Neural cell (in vitro differentiated cells): ENCODE results near the gene NME3. TPM values are rescaled to one million over a fixed set of nuclear protein-coding genes. Genes with fewer than 3 reads are reported as not detected.

Source experiments
- H2AFZ ChIP-seq: fragments of 200-600, 300-800 bp; sonication (generic), shearing (Covaris generic); 2 replicates; pipeline ENCODE4 v1.6.0; 2014; ENCODE audit warnings: low read depth, mild to moderate bottlenecking, antibody characterized with exemption, low read length, moderate library complexity
- H3F3A ChIP-seq: fragments of 200-600 bp; shearing (Covaris generic); 2 replicates; pipeline ENCODE4 v1.6.1; 2016; ENCODE audit warnings: mild to moderate bottlenecking, moderate library complexity, mixed read lengths, antibody characterized with exemption, low read length; ENCODE audit not compliant: insufficient read depth, poor library complexity, severe bottlenecking
- H3K27ac ChIP-seq: fragments of 200-600, 300-800 bp; sonication (generic), shearing (Covaris generic); 2 replicates; pipeline ENCODE4 v1.5.1; 2014; ENCODE audit warnings: mild to moderate bottlenecking, low read length, moderate library complexity
- H3K27me3 ChIP-seq: fragments of 300-800, 200-600 bp; sonication (generic), shearing (Covaris generic); 2 replicates; pipeline ENCODE4 v1.6.0; 2014; ENCODE audit warnings: mild to moderate bottlenecking, low read depth, low read length, moderate library complexity; ENCODE audit not compliant: insufficient read depth
- H3K36me3 ChIP-seq: fragments of 300-800, 200-600 bp; sonication (generic), shearing (Covaris generic); 2 replicates; pipeline ENCODE4 v1.5.1; 2014; ENCODE audit warnings: mild to moderate bottlenecking, antibody characterized with exemption, low read length, moderate library complexity; ENCODE audit not compliant: insufficient read depth
- H3K4me2 ChIP-seq: fragments of 300-800, 200-600 bp; sonication (generic), shearing (Covaris generic); 2 replicates; pipeline ENCODE4 v1.6.0; 2014; ENCODE audit warnings: mild to moderate bottlenecking, low read length
- H3K4me3 ChIP-seq: fragments of 300-800, 200-600 bp; sonication (generic), shearing (Covaris generic); 2 replicates; pipeline ENCODE4 v1.5.1; 2014; ENCODE audit warnings: mild to moderate bottlenecking, low read length, moderate library complexity
- H3K79me2 ChIP-seq: fragments of 200-600 bp; shearing (Covaris generic); replicated peaks from 2 replicates; pipeline ENCODE4 v1.6.0; 2014; ENCODE audit warnings: mild to moderate bottlenecking, low read length, moderate library complexity; ENCODE audit not compliant: insufficient read depth
- H3K9ac ChIP-seq: fragments of 300-800, 200-600 bp; sonication (generic), shearing (Covaris generic); 2 replicates; pipeline ENCODE4 v1.6.1; 2016; ENCODE audit warnings: mild to moderate bottlenecking, low read length, mixed read lengths
- H3K9me2 ChIP-seq: fragments of 200-600 bp; shearing (Covaris generic); 2 replicates; pipeline ENCODE4 v1.6.1; 2016; ENCODE audit warnings: mild to moderate bottlenecking, low read length, mixed read lengths; ENCODE audit not compliant: insufficient read depth
- H3K9me3 ChIP-seq: fragments of 200-600, 300-800 bp; sonication (generic), shearing (Covaris generic); 2 replicates; pipeline ENCODE4 v1.6.1; 2016; ENCODE audit warnings: mild to moderate bottlenecking, mixed run types, low read length, moderate library complexity, mixed read lengths
- H4K20me1 ChIP-seq: fragments of 200-600 bp; shearing (Covaris generic); 2 replicates; pipeline ENCODE4 v1.6.1; 2016; ENCODE audit warnings: mild to moderate bottlenecking, mixed run types; ENCODE audit not compliant: insufficient read depth
- CTCF ChIP-seq: fragments of 450-650 bp; IDR thresholded peaks from 2 replicates; pipeline ENCODE4 v1.5.1; 2014; ENCODE audit warnings: antibody characterized with exemption, mild to moderate bottlenecking, moderate library complexity; ENCODE audit not compliant: poor library complexity, severe bottlenecking
- EP300 ChIP-seq: fragments of 450-650 bp; conservative IDR thresholded peaks from 2 replicates; pipeline ENCODE4 v1.6.1; 2014; ENCODE audit warnings: antibody characterized with exemption, mild to moderate bottlenecking, moderate library complexity; ENCODE audit not compliant: poor library complexity, severe bottlenecking
- EZH2 ChIP-seq: fragments of 200-600, 300-800 bp; shearing (Covaris generic), sonication (generic); IDR thresholded peaks from 2 replicates; pipeline ENCODE4 v1.6.1; 2014; ENCODE audit warnings: antibody characterized with exemption, low read length, borderline replicate concordance, mild to moderate bottlenecking; ENCODE audit not compliant: insufficient read depth, poor library complexity, severe bottlenecking
- MXI1 ChIP-seq: fragments of 450-650 bp; conservative IDR thresholded peaks from 2 replicates; pipeline ENCODE4 v1.6.1; 2014; ENCODE audit warnings: antibody characterized with exemption, mild to moderate bottlenecking; ENCODE audit not compliant: poor library complexity, severe bottlenecking
- POLR2AphosphoS5 ChIP-seq: IDR thresholded peaks from 2 replicates; pipeline ENCODE4 v1.6.1; 2012
- RAD21 ChIP-seq: fragments of 450-650 bp; conservative IDR thresholded peaks from 2 replicates; pipeline ENCODE4 v1.6.1; 2014; ENCODE audit warnings: antibody characterized with exemption, mild to moderate bottlenecking, moderate library complexity
- REST ChIP-seq: IDR thresholded peaks from 2 replicates; pipeline ENCODE4 v1.6.1; 2012; ENCODE audit warnings: borderline replicate concordance
- SMC3 ChIP-seq: fragments of 450-650 bp; conservative IDR thresholded peaks from 2 replicates; pipeline ENCODE4 v1.6.1; 2014; ENCODE audit warnings: antibody characterized with exemption, mild to moderate bottlenecking, moderate library complexity; ENCODE audit not compliant: poor library complexity
- TAF1 ChIP-seq: IDR thresholded peaks from 2 replicates; pipeline ENCODE4 v1.6.1; 2012; ENCODE audit warnings: low read depth
- polyA plus RNA-seq: library from polyadenylated mRNA; depleted of rRNA; stranded (reverse); fragments of >200 nt; gene quantifications from 2 replicates; pipeline ENCODE4 v1.2.3, GENCODE V29; 2014

NME3 gene
- polyA plus RNA-seq, 1 donor from 2014 or later, result 102 TPM

- Histone ChIP-seq H3K79me2 (no peaks in the 10 kb centered on the region), H4K20me1 (no peaks in the 10 kb centered on the region), H3K9me3 (no peaks in the 10 kb centered on the region), H3K27ac (no peak overlapping the region), H3K27me3 (no peaks in the 10 kb centered on the region), H3K36me3 (peaks cover 7% of the 10 kb centered on the region), H2AFZ (no peak overlapping the region), H3K9me2 (no peaks in the 10 kb centered on the region), H3F3A (no peaks in the 10 kb centered on the region), H3K4me3 (no peak overlapping the region), H3K4me2 (no peak overlapping the region), H3K9ac (no peak overlapping the region)
- no peak for TF ChIP-seq EP300
- TF ChIP-seq POLR2AphosphoS5, result no peak
- TF ChIP-seq TAF1, result no peak
- TF ChIP-seq REST, result no peak
- TF ChIP-seq EZH2, result no peak
- no peak for TF ChIP-seq CTCF
- TF ChIP-seq MXI1, result no peak
- no peak for TF ChIP-seq RAD21
- no peak for TF ChIP-seq SMC3
Observed at GRCh38 chr16:1752853-1753252, 18.5 kb downstream of the NME3 start.

GRCh38 chr16:1751946-1752345 is 19.4 kb downstream of the NME3 start:
- H3K36me3 ChIP-seq, result peaks cover 7% of the 10 kb centered on the region
- TF ChIP-seq MXI1, result no peak
- no peak for TF ChIP-seq EP300
- no peak for TF ChIP-seq SMC3
- no peak for TF ChIP-seq RAD21

More at GRCh38 chr16:1751946-1752345, 19.4 kb downstream of the NME3 start:
- Histone ChIP-seq H3K4me3 (no peak overlapping the region), H2AFZ (no peak overlapping the region), H3F3A (no peaks in the 10 kb centered on the region), H3K4me2 (no peak overlapping the region), H3K27me3 (no peaks in the 10 kb centered on the region), H3K9me3 (no peaks in the 10 kb centered on the region), H3K9ac (no peak overlapping the region), H3K9me2 (no peaks in the 10 kb centered on the region), H3K79me2 (no peaks in the 10 kb centered on the region), H3K27ac (no peak overlapping the region), H4K20me1 (no peaks in the 10 kb centered on the region)
